Body of pancreas (tissue), 4 donors: ENCODE results near the gene TBC1D20.

ENCODE experiments used
- POLR2A ChIP-seq, 3 donors: fragments of 450-650 bp; IDR thresholded peaks; one replicate each; pipeline ENCODE4 v1.6.1; 2016; ENCODE audit warnings: antibody characterized with exemption in 3 of 3, mild to moderate bottlenecking in 2 of 3
- TF ChIP-seq, protein P1 (sequence below), 7 experiments: fragments of 450-650 bp in 4 of 7; fragments of 200-600 bp in 3 of 7; sonication (generic) in 3 of 7; IDR thresholded peaks; one replicate each; pipeline ENCODE4 v1.5.1; 2016 to 2019; ENCODE audit warnings: antibody characterized with exemption in 7 of 7

DNA sequence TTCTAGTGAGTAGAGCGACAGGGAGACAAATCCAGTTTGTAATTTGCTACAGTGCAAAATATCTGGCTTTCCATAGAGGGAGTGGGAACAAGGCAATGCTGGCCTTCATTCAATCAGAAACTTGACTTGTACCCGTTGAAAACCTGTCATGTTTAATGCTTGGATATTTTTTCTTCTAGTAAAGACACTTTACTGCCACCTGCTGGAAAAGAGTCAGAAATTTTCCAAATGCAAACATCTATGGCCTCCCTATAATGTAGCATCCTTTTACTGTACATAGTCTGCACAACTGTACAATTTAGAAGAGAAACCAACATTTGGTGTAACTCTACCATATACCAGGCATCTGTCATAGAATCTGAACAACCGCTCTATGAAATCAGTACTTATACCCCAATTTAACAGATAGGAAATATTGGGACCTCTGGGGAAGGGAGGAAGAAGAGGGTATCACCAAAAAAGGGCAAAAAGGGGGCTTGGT, 16.7 kb upstream of the TBC1D20 start:
- TF ChIP-seq, protein P1, sequence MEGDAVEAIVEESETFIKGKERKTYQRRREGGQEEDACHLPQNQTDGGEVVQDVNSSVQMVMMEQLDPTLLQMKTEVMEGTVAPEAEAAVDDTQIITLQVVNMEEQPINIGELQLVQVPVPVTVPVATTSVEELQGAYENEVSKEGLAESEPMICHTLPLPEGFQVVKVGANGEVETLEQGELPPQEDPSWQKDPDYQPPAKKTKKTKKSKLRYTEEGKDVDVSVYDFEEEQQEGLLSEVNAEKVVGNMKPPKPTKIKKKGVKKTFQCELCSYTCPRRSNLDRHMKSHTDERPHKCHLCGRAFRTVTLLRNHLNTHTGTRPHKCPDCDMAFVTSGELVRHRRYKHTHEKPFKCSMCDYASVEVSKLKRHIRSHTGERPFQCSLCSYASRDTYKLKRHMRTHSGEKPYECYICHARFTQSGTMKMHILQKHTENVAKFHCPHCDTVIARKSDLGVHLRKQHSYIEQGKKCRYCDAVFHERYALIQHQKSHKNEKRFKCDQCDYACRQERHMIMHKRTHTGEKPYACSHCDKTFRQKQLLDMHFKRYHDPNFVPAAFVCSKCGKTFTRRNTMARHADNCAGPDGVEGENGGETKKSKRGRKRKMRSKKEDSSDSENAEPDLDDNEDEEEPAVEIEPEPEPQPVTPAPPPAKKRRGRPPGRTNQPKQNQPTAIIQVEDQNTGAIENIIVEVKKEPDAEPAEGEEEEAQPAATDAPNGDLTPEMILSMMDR (IDR thresholded peaks at IDR 0.05) = peak; percentile 29 to 65 (median 57)
- TF ChIP-seq POLR2A (IDR thresholded peaks at IDR 0.05) = no peak
